SU-DHL-6 (cell line): ENCODE measurements around the gene NTRK3.

Experiments used
- H2AFZ ChIP-seq: fragments of 200-600 bp; sonication (generic); 2 replicates; pipeline ENCODE4 v1.6.1; 2014; ENCODE audit warnings: low read depth, mild to moderate bottlenecking, moderate library complexity, mixed read lengths, antibody characterized with exemption, low read length; ENCODE audit not compliant: severe bottlenecking
- H3F3A ChIP-seq: fragments of 200-600 bp; shearing (Covaris generic); 2 replicates; pipeline ENCODE4 v1.6.0; 2016; ENCODE audit warnings: antibody characterized with exemption, mild to moderate bottlenecking; ENCODE audit not compliant: insufficient read depth
- H3K27ac ChIP-seq: fragments of 200-600 bp; sonication (generic); 2 replicates; pipeline ENCODE4 v1.5.1; 2016; ENCODE audit warnings: low read depth, mild to moderate bottlenecking, low read length, moderate library complexity, mixed read lengths
- H3K27me3 ChIP-seq: fragments of 200-600 bp; sonication (generic), shearing (Covaris generic); 2 replicates; pipeline ENCODE4 v1.6.0; 2014; ENCODE audit warnings: mild to moderate bottlenecking, low read length
- H3K36me3 ChIP-seq: fragments of 200-600 bp; sonication (generic); 2 replicates; pipeline ENCODE4 v1.6.1; 2014; ENCODE audit warnings: mild to moderate bottlenecking, low read length, mixed read lengths
- H3K4me2 ChIP-seq: fragments of 300-600, 200-600 bp; shearing (Covaris generic), sonication (generic); 2 replicates; pipeline ENCODE4 v1.6.0; 2014; ENCODE audit warnings: low read length, low read depth, mild to moderate bottlenecking; ENCODE audit not compliant: poor library complexity, severe bottlenecking
- H3K4me3 ChIP-seq: fragments of 200-600 bp; sonication (generic); 2 replicates; pipeline ENCODE4 v1.5.1; 2014; ENCODE audit warnings: antibody characterized with exemption, low read length, mild to moderate bottlenecking, mixed read lengths; ENCODE audit not compliant: insufficient read depth, poor library complexity, severe bottlenecking
- H3K79me2 ChIP-seq: fragments of 200-600 bp; sonication (generic); 2 replicates; pipeline ENCODE4 v1.6.1; 2014; ENCODE audit warnings: mild to moderate bottlenecking, low read length, moderate library complexity; ENCODE audit not compliant: insufficient read depth
- H3K9ac ChIP-seq: fragments of 200-600 bp; sonication (generic); 2 replicates; pipeline ENCODE4 v1.7.0; 2014; ENCODE audit warnings: mild to moderate bottlenecking, low read length
- H3K9me2 ChIP-seq: fragments of 200-600 bp; sonication (generic); replicated peaks from 2 replicates; pipeline ENCODE4 v1.6.1; 2014; ENCODE audit warnings: low read length; ENCODE audit not compliant: insufficient read depth
- H3K9me3 ChIP-seq: fragments of 200-600 bp; sonication (generic); 2 replicates; pipeline ENCODE4 v1.6.1; 2014; ENCODE audit warnings: low read length, mixed read lengths; ENCODE audit not compliant: insufficient read depth
- H4K20me1 ChIP-seq: fragments of 200-600 bp; sonication (generic); 2 replicates; pipeline ENCODE4 v1.6.1; 2014; ENCODE audit warnings: low read depth, mild to moderate bottlenecking, antibody characterized with exemption, low read length, moderate library complexity, mixed read lengths
- EZH2phosphoT487 ChIP-seq: fragments of 200-600 bp; sonication (generic), shearing (Covaris generic); conservative IDR thresholded peaks from 2 replicates; pipeline ENCODE4 v1.6.1; 2018; ENCODE audit warnings: mild to moderate bottlenecking, antibody characterized with exemption, low read length, moderate library complexity, mixed read lengths
- TF ChIP-seq, protein P1 (sequence below): fragments of 200-600 bp; sonication (generic); IDR thresholded peaks from one replicate; pipeline ENCODE4 v1.5.1; 2017; ENCODE audit warnings: antibody characterized with exemption, mild to moderate bottlenecking, low read length, moderate library complexity; ENCODE audit not compliant: insufficient read depth, poor library complexity, severe bottlenecking

The NTRK3 gene

DNA sequence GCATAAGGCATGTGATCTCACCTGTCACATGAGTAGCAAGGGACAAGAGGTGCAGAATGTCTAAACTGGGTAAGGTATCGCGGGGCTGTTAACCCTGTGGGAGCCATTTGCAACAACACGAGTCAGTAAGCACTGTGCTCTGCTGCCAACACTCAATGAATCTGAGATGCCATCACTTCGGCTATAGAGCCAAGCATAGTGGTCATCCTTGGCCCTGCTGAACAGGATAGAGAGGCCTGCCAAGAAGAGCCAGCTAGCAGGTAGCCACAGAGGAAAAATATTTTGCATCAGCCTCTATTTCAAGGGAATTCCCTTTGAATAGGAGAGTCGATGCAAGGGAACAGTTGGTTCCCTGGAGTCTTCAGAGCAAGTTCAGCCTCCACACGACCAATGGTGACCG, 137.8 kb downstream of the NTRK3 start:
- TF ChIP-seq, protein P1, sequence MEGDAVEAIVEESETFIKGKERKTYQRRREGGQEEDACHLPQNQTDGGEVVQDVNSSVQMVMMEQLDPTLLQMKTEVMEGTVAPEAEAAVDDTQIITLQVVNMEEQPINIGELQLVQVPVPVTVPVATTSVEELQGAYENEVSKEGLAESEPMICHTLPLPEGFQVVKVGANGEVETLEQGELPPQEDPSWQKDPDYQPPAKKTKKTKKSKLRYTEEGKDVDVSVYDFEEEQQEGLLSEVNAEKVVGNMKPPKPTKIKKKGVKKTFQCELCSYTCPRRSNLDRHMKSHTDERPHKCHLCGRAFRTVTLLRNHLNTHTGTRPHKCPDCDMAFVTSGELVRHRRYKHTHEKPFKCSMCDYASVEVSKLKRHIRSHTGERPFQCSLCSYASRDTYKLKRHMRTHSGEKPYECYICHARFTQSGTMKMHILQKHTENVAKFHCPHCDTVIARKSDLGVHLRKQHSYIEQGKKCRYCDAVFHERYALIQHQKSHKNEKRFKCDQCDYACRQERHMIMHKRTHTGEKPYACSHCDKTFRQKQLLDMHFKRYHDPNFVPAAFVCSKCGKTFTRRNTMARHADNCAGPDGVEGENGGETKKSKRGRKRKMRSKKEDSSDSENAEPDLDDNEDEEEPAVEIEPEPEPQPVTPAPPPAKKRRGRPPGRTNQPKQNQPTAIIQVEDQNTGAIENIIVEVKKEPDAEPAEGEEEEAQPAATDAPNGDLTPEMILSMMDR, result no peak
- no peak for TF ChIP-seq EZH2phosphoT487
- Histone ChIP-seq H3K9me2 (no peaks in the 10 kb centered on the region), H3K79me2 (no peaks in the 10 kb centered on the region), H3K4me3 (no peak overlapping the region), H3K27ac (no peak overlapping the region), H2AFZ (no peak overlapping the region), H3K9ac (no peak overlapping the region), H3K9me3 (no peaks in the 10 kb centered on the region), H3K36me3 (no peaks in the 10 kb centered on the region), H3K4me2 (no peak overlapping the region), H3K27me3 (no peaks in the 10 kb centered on the region), H4K20me1 (no peaks in the 10 kb centered on the region), H3F3A (no peaks in the 10 kb centered on the region)

DNA sequence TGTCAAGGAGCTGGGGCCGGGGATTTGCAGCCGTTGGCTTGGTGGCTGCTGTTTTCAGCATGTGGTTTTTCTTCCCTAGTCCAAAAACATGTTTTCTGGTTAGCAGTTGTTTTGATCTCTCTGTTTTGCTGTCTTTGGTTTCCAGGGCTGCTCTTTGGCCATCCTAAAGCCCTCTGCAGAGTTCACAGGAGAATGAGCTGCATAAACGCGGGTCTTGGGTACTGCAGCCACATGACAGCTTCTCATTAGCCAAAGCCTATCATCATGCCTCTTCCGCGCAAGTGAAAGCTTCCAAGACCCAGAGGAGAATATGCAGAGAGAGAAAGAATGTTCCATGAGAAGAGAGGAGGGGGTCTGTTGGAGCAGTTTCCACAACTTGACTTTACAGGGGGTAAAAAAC, 138.5 kb downstream of the NTRK3 start:
- Histone ChIP-seq H3K36me3 (no peaks in the 10 kb centered on the region), H3K9ac (no peak overlapping the region), H3K27ac (no peak overlapping the region), H3K4me3 (no peak overlapping the region), H3K27me3 (no peaks in the 10 kb centered on the region), H3F3A (no peaks in the 10 kb centered on the region), H2AFZ (no peak overlapping the region), H4K20me1 (no peaks in the 10 kb centered on the region), H3K4me2 (no peak overlapping the region), H3K9me3 (no peaks in the 10 kb centered on the region), H3K79me2 (no peaks in the 10 kb centered on the region), H3K9me2 (no peaks in the 10 kb centered on the region)
- TF ChIP-seq EZH2phosphoT487, result no peak
- TF ChIP-seq, protein P1, result no peak

DNA sequence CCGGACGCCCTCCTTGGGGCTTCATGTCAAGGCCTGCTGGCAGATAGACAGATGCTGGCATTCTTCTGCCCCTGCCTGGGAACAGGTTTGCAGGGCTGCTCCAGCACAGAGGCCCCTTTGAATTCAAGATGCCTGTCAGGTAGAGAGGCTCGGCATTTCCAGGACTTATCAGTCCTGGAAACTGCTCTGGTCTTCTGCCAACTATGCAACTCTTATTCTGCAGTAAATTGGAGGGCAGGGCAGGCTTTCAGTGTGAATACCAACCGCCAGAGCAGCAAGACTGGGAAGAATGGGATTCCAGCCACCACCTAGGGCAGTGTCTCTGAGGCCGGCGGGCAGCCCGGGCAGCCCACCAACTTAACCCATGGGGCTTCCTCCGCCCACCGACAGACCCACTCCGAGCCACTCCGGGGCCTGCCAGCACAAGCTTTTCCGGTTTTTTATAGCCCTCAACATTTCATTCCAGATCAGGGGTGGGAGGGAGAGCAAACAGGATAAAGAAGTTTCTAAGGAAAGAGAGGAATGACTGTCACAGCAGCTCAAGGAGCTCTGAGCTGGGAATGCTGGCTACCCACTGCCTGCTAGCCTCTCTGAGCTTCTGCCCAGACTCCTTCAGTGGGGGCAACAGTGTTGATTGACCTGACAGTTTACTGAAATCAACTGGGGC, 140.9 kb downstream of the NTRK3 start:
- H3K9me3 ChIP-seq, result no peaks in the 10 kb centered on the region
- no peak for TF ChIP-seq EZH2phosphoT487
- TF ChIP-seq, protein P1, result no peak
- H3F3A ChIP-seq, result no peaks in the 10 kb centered on the region
- no peak overlapping the region for H3K9ac ChIP-seq
- no peaks in the 10 kb centered on the region for H3K9me2 ChIP-seq
- H3K27ac ChIP-seq, result no peak overlapping the region
- no peak overlapping the region for H2AFZ ChIP-seq
- no peaks in the 10 kb centered on the region for H3K79me2 ChIP-seq
- H3K27me3 ChIP-seq, result no peaks in the 10 kb centered on the region
- no peaks in the 10 kb centered on the region for H4K20me1 ChIP-seq
- H3K4me3 ChIP-seq, result no peak overlapping the region
- H3K36me3 ChIP-seq, result no peaks in the 10 kb centered on the region
- no peak overlapping the region for H3K4me2 ChIP-seq
